ENCODE data around the gene ADCY1.
"Not testable (repeated sequence)": the region's sequence is repeated elsewhere in the genome, so short reads cannot be mapped to it uniquely, and the experiment has no call there.

Gene ADCY1

GRCh38 chr7:45715471-45716352 lies 141.5 kb downstream of the ADCY1 start:
- DNase-seq, result no peak

DNA sequence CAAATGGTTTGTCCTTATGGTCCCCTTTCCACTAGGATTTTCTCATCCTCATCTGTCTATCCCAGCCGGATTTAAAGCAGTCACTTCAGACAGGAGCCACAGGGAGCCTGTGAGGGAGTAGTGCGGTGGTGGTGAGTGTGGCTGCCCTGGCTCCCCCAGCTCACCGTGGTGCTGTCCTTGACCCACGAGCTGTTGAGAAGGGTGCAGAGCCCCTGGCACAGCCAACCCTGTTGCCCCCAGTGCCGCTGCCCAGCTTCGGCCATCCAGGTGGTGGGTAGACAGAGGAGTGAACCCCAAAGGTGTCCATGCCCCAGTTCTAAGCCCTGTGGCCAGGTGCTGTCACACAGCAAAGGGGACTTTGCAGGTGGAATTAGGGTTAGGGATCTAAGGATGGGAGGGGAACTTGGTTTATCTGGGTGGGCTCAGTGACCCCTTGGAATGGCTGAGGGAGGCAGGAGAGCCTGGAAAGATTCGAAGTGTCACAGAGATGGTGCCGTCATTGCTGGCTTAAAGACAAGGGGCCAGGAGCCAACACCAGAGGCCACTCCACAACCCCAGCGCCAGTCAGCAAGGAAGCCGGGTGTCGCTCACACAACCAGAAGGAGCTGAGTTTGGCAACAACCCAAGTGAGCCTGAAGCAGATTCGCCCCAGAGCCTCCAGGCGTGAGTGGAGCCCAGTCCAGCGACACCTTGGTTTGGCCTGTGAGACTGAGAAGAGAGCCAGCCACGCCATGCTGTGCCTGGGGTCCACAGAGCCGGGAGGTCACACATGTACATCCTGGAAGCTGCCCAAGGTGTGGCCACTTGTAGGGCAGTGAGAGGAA lies 142.4 kb downstream of the ADCY1 start:
- no peak for DNase-seq

DNA sequence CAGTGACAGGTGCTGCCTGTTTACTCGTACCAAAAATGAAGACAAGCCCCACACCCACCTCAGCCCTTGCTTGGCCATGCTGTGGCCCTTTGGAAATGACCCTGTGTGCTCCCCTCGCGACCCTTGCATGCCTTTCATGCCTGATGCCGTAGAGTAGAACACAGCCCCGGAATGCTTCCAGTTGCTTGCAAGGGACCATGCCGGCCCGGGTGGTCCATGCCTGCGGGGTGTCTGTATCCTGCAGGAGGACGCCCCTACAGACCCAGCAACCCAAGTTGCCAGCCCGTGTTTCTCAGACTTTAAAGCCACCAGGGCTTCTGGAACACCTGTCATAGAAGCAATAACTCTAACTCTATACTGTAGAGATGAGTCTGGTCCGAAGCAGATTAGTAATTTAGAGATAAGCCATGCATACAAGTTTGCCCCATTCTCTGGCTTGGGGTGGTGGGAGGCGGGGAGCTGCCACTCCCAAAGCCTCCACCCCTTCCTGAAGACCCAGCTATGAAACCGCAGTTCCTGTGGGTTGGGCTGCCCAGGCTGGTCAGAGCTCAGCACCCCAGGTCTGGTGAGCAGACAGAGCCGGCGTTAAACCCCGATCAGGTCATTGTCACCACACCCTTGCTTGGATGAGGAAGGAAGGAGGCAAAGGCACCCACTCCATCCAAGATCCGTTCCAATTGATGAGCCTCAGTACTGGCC lies 143.5 kb downstream of the ADCY1 start:
- DNase-seq, result no peak

DNA sequence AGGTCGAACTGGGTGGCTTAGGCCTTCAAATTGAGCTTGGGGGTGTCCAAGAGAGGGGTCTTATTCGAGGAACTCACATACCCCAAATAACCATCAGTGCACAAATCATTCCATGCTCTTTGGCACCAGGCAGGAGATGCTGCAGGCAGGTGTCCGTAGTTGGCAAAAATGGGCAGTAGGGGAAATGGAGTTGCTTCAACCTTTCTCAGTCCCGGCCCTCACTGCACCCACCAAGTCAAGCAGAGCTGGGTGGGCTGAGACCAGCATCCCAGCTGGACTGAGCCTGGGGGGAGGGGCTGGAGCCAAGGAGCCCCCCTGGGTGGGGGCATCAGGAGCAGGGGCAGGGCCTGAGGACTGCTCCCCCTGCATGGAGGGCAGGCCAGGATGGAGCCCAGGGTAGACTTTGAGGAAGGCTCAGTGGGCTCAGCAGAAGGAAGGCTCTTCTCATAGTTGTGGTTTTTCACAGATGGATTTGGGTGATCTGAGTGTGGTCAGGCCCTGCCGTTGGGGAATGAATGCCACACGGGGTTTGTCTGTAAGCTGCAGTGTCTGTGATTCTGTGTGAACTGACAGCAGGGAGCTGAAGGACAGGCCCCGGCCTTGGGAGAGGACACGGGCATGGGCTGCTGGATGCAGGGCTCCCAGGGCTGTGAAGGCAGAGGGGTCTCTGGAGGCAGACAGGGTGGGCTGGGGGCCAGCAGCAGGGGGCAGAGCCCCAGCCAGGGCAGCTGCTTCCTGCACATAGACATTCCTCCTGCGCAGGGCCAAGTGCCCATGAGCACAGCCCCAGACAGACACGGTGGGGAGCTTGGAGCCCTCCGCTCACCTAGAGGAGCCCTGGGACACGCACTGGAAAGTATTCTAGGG lies 144.5 kb downstream of the ADCY1 start:
- DNase-seq, result no peak

GRCh38 chr7:45720989-45721388 lies 146.8 kb downstream of the ADCY1 start:
- no peak for DNase-seq

- DNase-seq, result no peak
These were observed 147.8 kb downstream of the ADCY1 start for GRCh38 chr7:45721686-45722598.

GRCh38 chr7:45725231-45725630 lies 151.1 kb downstream of the ADCY1 start:
- DNase-seq, result not testable (repeated sequence)

DNA sequence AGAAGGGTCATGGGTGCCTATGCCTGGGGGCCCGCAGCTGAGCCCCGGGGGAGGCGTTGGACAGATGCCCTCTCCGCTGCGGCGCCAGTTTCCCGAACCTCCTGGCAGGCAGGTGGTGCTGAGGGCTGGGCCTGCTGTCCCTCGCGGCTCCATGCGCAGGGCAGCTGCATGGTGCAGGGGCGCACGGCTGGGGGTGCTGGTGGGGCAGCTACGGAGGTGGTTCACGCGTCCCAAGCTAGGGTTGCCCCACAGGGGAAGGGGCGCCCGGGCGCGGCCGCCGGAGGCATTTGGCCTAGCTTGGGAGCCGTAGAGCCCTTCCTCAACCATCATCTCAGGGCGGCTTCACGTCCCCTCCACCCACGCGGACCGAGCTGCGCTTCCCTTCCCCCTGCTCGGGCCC lies 152.7 kb downstream of the ADCY1 start:
- no peak for DNase-seq

- not testable (repeated sequence) for DNase-seq
These were observed 157.7 kb downstream of the ADCY1 start for GRCh38 chr7:45731692-45732443.

- DNase-seq, result not testable (repeated sequence)
These were observed 164.8 kb downstream of the ADCY1 start for GRCh38 chr7:45738920-45739319.

- not testable (repeated sequence) for DNase-seq
These were observed 166.4 kb downstream of the ADCY1 start for GRCh38 chr7:45740573-45740972.

GRCh38 chr7:45748976-45749375 lies 174.8 kb downstream of the ADCY1 start:
- not testable (repeated sequence) for DNase-seq

GRCh38 chr7:45751352-45751751 lies 177.2 kb downstream of the ADCY1 start:
- not testable (repeated sequence) for DNase-seq

DNA sequence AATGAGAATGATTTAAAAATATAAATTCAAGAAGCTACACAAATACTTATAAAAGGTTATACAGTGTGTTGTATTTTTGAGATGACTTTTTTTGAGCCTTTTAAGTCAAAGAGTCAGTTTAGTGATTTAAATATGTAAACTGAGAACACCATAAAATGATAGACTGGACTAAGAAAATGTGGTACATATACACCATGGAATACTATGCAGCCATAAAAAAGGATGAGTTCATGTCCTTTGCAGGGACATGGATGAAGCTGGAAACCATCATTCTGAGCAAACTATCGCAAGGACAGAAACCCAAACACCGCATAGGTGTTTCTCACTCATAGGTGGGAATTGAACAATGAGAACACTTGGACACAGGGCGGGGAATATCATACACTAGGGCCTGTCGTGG lies 182.2 kb downstream of the ADCY1 start:
- DNase-seq, result not testable (repeated sequence)

DNA sequence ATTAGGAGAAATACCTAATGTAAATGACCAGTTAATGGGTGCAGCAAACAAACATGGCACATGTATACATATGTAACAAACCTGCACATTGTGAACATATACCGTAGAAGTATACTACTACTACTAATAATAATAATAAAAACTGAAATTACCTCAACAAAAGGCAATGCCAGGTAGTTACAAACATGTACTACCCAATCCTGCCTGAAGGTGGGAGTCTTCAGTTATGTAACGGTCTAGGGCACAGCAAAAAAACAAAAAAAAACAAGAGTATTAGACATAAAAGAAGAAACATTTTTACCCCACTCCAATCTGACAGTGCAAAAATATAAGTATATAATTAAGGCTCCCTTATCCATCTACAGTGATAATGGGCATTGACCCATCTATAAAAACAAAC lies 182.6 kb downstream of the ADCY1 start:
- DNase-seq, result not testable (repeated sequence)

DNA sequence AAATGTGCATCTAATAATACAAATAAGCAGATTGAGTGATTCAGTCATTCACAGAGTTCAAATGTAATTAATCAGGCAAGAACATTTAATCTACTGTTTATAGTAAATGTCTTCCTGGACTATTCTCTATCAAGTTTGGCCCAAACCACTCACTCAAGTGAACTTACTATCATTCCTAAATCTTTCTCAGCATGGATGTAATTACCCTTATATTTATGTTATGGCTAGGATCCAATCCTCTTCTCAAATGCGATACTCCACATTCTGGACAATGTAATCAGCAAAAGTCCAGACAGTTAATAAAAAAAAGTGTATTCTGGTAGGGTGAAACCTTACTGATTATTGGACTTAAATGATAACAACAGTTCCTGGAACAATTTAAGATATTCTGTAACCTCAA lies 185.3 kb downstream of the ADCY1 start:
- DNase-seq, result not testable (repeated sequence)

GRCh38 chr7:45761545-45762205 lies 187.5 kb downstream of the ADCY1 start:
- not testable (repeated sequence) for DNase-seq

GRCh38 chr7:45762225-45762994 lies 188.2 kb downstream of the ADCY1 start:
- not testable (repeated sequence) for DNase-seq
